Smooth muscle cell of the pulmonary artery (primary cell): ENCODE measurements around the gene PHF11. TPM values are rescaled to one million over a fixed set of nuclear protein-coding genes. Genes with fewer than 3 reads are reported as not detected.

Experiments used
- total RNA-seq: library from RNA; depleted of rRNA; stranded (reverse); fragments of >200 nt; gene quantifications from 2 replicates; pipeline ENCODE4 v1.2.3, GENCODE V29; 2014

PHF11 gene
- total RNA-seq, result 14.5 and 16.5 TPM in 2 replicates

GRCh38 chr13:49495783-49496762, at the start of gene PHF11:
Gene PHF11 (plus strand): TSS chr13:49495953. CDS start chr13:49496002, 49 bp downstream.

Other genes starting within 250 kb of the PHF11 start
- gene CDADC1, start 248.0 kb upstream of the PHF11 start, total RNA-seq, result 4.4 and 5.7 TPM in 2 replicates
- 5.7 and 6.7 TPM in 2 replicates for gene CAB39L, start 51.9 kb upstream of the PHF11 start, total RNA-seq
- 6.9 and 7.8 TPM in 2 replicates for gene SETDB2, start 51.7 kb upstream of the PHF11 start, total RNA-seq
- 19.9 and 24.7 TPM in 2 replicates for gene RCBTB1, start 89.6 kb downstream of the PHF11 start, total RNA-seq
- not detected in 2 replicates for gene ARL11, start 132.6 kb downstream of the PHF11 start, total RNA-seq
- 41.4 and 47.2 TPM in 2 replicates for gene EBPL, start 195.5 kb downstream of the PHF11 start, total RNA-seq